ENCODE measurements around the gene ECT2L. TPM values are rescaled to one million over a fixed set of nuclear protein-coding genes. Genes with fewer than 3 reads are reported as not detected.
A peak's percentile ranks its signal among the peaks of the same experiment; 100 is the strongest.

The ECT2L gene
- total RNA-seq, 1 experiment from 2014 or later = not detected

GRCh38 chr6:138882369-138883017, 86.6 kb downstream of the ECT2L start:
- no peak overlapping the region for H3K4me2 ChIP-seq (ENCODE audit: low read depth, low read length, poor library complexity, severe bottlenecking)
- H3K79me2 ChIP-seq (ENCODE audit: low read length) = no peaks in the 10 kb centered on the region
- H3K9ac ChIP-seq (ENCODE audit: low read length) = no peak overlapping the region
- H3K36me3 ChIP-seq (ENCODE audit: insufficient read depth, low read length) = no peaks in the 10 kb centered on the region
- no peak overlapping the region for H2AFZ ChIP-seq (ENCODE audit: low read length)
- DNase-seq = no peak
- H3K4me3 ChIP-seq (ENCODE audit: low read length) = no peak overlapping the region
- no peaks in the 10 kb centered on the region for H3K9me3 ChIP-seq (ENCODE audit: low read length)
- H3K9me2 ChIP-seq (replicated peaks; ENCODE audit: insufficient read depth, low read length) = no peaks in the 10 kb centered on the region
- 0 out of 2 replicates have a peak, but pooled peaks cover 2% of the 10 kb centered on the region for H4K20me1 ChIP-seq (ENCODE audit: insufficient read depth, low read depth, low read length)
- H3K27ac ChIP-seq (ENCODE audit: low read length) = no peak overlapping the region
- no peaks in the 10 kb centered on the region for H3K4me1 ChIP-seq (ENCODE audit: low read length)
- H3K27me3 ChIP-seq (ENCODE audit: low read length) = no peaks in the 10 kb centered on the region

- Histone ChIP-seq H3K9me2 (replicated peaks; ENCODE audit: insufficient read depth, low read length) (no peaks in the 10 kb centered on the region), H4K20me1 (ENCODE audit: insufficient read depth, low read depth, low read length) (no peaks in the 10 kb centered on the region), H3K9ac (ENCODE audit: low read length) (no peak overlapping the region), H3K9me3 (ENCODE audit: low read length) (no peaks in the 10 kb centered on the region), H3K4me1 (ENCODE audit: low read length) (no peaks in the 10 kb centered on the region), H3K4me3 (ENCODE audit: low read length) (no peak overlapping the region), H3K27me3 (ENCODE audit: low read length) (no peaks in the 10 kb centered on the region), H3K4me2 (ENCODE audit: low read depth, low read length, poor library complexity, severe bottlenecking) (no peak overlapping the region), H2AFZ (ENCODE audit: low read length) (no peak overlapping the region), H3K79me2 (ENCODE audit: low read length) (no peaks in the 10 kb centered on the region), H3K27ac (ENCODE audit: low read length) (no peak overlapping the region), H3K36me3 (ENCODE audit: insufficient read depth, low read length) (no peaks in the 10 kb centered on the region)
- peak; percentile 26 for DNase-seq
Measured at GRCh38 chr6:138885156-138885819, 89.4 kb downstream of the ECT2L start.

GRCh38 chr6:138891255-138891986, 95.5 kb downstream of the ECT2L start:
- H2AFZ ChIP-seq (ENCODE audit: low read length) = no peak overlapping the region
- no peak overlapping the region for H3K4me2 ChIP-seq (ENCODE audit: low read depth, low read length, poor library complexity, severe bottlenecking)
- H3K4me3 ChIP-seq (ENCODE audit: low read length) = no peak overlapping the region
- no peak for DNase-seq
- no peak overlapping the region for H3K9ac ChIP-seq (ENCODE audit: low read length)
- H3K79me2 ChIP-seq (ENCODE audit: low read length) = no peaks in the 10 kb centered on the region
- H3K9me2 ChIP-seq (replicated peaks; ENCODE audit: insufficient read depth, low read length) = no peaks in the 10 kb centered on the region
- H3K9me3 ChIP-seq (ENCODE audit: low read length) = no peaks in the 10 kb centered on the region
- H4K20me1 ChIP-seq (ENCODE audit: insufficient read depth, low read depth, low read length) = no peaks in the 10 kb centered on the region
- H3K36me3 ChIP-seq (ENCODE audit: insufficient read depth, low read length) = no peaks in the 10 kb centered on the region
- no peaks in the 10 kb centered on the region for H3K4me1 ChIP-seq (ENCODE audit: low read length)
- H3K27me3 ChIP-seq (ENCODE audit: low read length) = no peaks in the 10 kb centered on the region
- no peak overlapping the region for H3K27ac ChIP-seq (ENCODE audit: low read length)

DNA sequence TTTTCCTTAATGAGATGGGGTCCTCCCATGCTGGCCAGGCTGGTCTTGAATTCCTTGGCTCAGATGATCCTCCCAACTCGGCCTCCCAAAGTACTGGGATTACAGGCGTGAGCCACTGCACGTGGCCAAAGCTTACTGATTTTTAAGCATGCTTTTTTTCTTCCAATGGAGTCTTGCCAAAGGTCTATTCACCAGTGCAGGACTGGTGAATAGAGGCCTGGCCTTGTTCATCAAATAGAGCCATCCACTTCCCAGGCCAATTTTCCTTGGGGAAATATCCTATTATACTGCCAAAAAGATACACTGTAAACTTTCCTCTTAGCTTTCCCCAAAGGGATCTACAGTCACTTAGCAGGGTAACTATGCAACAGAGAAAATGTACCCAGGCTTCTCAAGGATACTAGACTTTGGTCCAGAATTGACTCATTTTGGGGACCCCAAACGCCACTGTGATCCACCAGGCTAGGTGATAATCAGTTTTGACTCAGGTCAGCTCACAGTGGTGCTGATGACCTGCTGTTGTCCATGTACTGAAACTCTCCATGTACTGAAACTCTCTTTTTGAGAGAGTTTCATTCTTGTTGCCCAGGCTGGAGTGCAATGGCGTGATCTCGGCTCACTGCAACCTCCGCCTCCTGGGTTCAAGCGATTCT, 100.3 kb downstream of the ECT2L start:
- Histone ChIP-seq H3K27ac (ENCODE audit: low read length) (no peak overlapping the region), H3K9me2 (replicated peaks; ENCODE audit: insufficient read depth, low read length) (no peaks in the 10 kb centered on the region), H3K4me3 (ENCODE audit: low read length) (no peak overlapping the region), H3K36me3 (ENCODE audit: insufficient read depth, low read length) (peaks cover 17% of the 10 kb centered on the region), H4K20me1 (ENCODE audit: insufficient read depth, low read depth, low read length) (no peaks in the 10 kb centered on the region), H3K9ac (ENCODE audit: low read length) (no peak overlapping the region), H3K4me1 (ENCODE audit: low read length) (no peaks in the 10 kb centered on the region), H3K4me2 (ENCODE audit: low read depth, low read length, poor library complexity, severe bottlenecking) (no peak overlapping the region), H3K9me3 (ENCODE audit: low read length) (no peaks in the 10 kb centered on the region), H3K79me2 (ENCODE audit: low read length) (no peaks in the 10 kb centered on the region), H2AFZ (ENCODE audit: low read length) (no peak overlapping the region), H3K27me3 (ENCODE audit: low read length) (no peaks in the 10 kb centered on the region)
- DNase-seq = no peak

DNA sequence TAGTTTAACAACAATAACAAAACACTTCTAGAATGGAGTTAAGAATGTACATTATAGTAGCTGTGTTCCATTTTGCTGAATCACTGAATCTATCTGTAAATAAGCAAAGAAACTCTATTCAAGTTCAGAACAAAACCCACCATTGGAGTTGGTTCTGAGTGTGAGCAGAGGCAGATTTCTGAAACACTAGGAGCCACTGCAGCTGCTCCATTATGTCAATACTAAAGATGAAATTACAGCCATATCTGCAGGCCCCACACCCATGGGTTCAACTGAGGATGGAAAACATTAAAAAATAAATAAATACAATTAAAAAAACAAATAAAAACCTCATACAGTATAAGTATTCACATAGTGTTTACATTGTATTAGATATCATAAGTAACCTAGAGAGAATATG, 101.1 kb downstream of the ECT2L start:
- no peaks in the 10 kb centered on the region for H3K9me3 ChIP-seq (ENCODE audit: low read length)
- no peak overlapping the region for H3K9ac ChIP-seq (ENCODE audit: low read length)
- H3K4me1 ChIP-seq (ENCODE audit: low read length) = no peaks in the 10 kb centered on the region
- H3K4me3 ChIP-seq (ENCODE audit: low read length) = no peak overlapping the region
- H3K79me2 ChIP-seq (ENCODE audit: low read length) = no peaks in the 10 kb centered on the region
- H3K27ac ChIP-seq (ENCODE audit: low read length) = no peak overlapping the region
- H3K9me2 ChIP-seq (replicated peaks; ENCODE audit: insufficient read depth, low read length) = no peaks in the 10 kb centered on the region
- no peak overlapping the region for H2AFZ ChIP-seq (ENCODE audit: low read length)
- H3K4me2 ChIP-seq (ENCODE audit: low read depth, low read length, poor library complexity, severe bottlenecking) = no peak overlapping the region
- no peaks in the 10 kb centered on the region for H4K20me1 ChIP-seq (ENCODE audit: insufficient read depth, low read depth, low read length)
- no peaks in the 10 kb centered on the region for H3K27me3 ChIP-seq (ENCODE audit: low read length)
- H3K36me3 ChIP-seq (ENCODE audit: insufficient read depth, low read length) = peaks cover 24% of the 10 kb centered on the region
- DNase-seq = no peak

DNA sequence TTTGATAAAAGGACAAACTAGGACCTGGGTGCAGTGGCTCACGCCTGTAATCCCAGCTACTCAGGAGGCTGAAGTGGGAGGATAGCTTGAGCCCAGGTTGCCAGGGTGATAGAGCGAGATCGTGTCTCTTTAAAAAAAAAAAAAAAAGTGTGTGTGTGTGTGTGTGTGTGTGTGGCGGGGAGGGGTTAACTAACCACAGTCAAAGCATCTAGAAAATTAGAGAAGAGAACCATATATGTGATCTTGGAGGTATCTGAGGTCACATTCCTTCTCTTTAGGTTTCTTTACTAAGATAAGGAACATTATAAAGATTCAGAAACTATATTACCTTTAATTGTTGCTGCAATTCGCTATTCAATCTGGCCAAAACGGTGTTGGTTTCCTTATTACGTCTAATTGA, 111.3 kb downstream of the ECT2L start:
- H3K4me1 ChIP-seq (ENCODE audit: low read length) = peaks cover 10% of the 10 kb centered on the region
- no peak overlapping the region for H3K4me3 ChIP-seq (ENCODE audit: low read length)
- no peaks in the 10 kb centered on the region for H3K9me3 ChIP-seq (ENCODE audit: low read length)
- no peaks in the 10 kb centered on the region for H3K27me3 ChIP-seq (ENCODE audit: low read length)
- no peak overlapping the region for H3K9ac ChIP-seq (ENCODE audit: low read length)
- no peaks in the 10 kb centered on the region for H3K79me2 ChIP-seq (ENCODE audit: low read length)
- H2AFZ ChIP-seq (ENCODE audit: low read length) = no peak overlapping the region
- no peak overlapping the region for H3K27ac ChIP-seq (ENCODE audit: low read length)
- no peak for DNase-seq
- peaks cover 53% of the 10 kb centered on the region for H3K36me3 ChIP-seq (ENCODE audit: insufficient read depth, low read length)
- no peaks in the 10 kb centered on the region for H3K9me2 ChIP-seq (replicated peaks; ENCODE audit: insufficient read depth, low read length)
- H3K4me2 ChIP-seq (ENCODE audit: low read depth, low read length, poor library complexity, severe bottlenecking) = no peak overlapping the region
- no peaks in the 10 kb centered on the region for H4K20me1 ChIP-seq (ENCODE audit: insufficient read depth, low read depth, low read length)

DNA sequence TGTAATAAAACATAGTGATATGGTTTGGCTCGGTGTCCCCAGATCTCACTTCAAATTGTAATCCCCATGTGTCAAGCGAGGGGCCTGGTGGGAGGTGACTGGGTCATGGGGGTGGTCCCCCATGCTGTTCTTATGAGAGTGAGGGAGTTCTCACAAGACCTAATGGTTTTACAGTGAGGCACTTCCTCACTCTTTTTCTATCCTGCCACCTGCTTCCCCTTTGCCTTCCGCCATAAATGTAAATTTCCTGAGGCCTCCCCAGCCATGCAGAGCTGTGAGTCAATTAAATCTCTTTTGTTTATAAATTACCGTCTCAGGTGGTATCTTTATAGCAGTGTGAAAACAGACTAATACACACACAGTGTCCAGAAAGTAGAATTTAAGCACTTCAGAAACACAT, 113.6 kb downstream of the ECT2L start:
- Histone ChIP-seq H3K79me2 (ENCODE audit: low read length) (no peaks in the 10 kb centered on the region), H3K4me1 (ENCODE audit: low read length) (peaks cover 10% of the 10 kb centered on the region), H3K36me3 (ENCODE audit: insufficient read depth, low read length) (peaks cover 55% of the 10 kb centered on the region), H3K9me2 (replicated peaks; ENCODE audit: insufficient read depth, low read length) (no peaks in the 10 kb centered on the region), H2AFZ (ENCODE audit: low read length) (no peak overlapping the region), H3K4me3 (ENCODE audit: low read length) (no peak overlapping the region), H3K4me2 (ENCODE audit: low read depth, low read length, poor library complexity, severe bottlenecking) (peak overlapping the region; percentile 10), H3K9me3 (ENCODE audit: low read length) (no peaks in the 10 kb centered on the region), H3K27me3 (ENCODE audit: low read length) (no peaks in the 10 kb centered on the region), H3K9ac (ENCODE audit: low read length) (no peak overlapping the region), H4K20me1 (ENCODE audit: insufficient read depth, low read depth, low read length) (no peaks in the 10 kb centered on the region), H3K27ac (ENCODE audit: low read length) (peak overlapping the region; percentile 6; the same call in 1 of the 2 replicates)
- peak; percentile 53 for DNase-seq

- Histone ChIP-seq H3K27ac (ENCODE audit: low read length) (peak overlapping the region; percentile 6; the same call in 1 of the 2 replicates), H3K36me3 (ENCODE audit: insufficient read depth, low read length) (peaks cover 58% of the 10 kb centered on the region)
Measured at GRCh38 chr6:138909975-138910374, 114.1 kb downstream of the ECT2L start.

More at GRCh38 chr6:138909975-138910374, 114.1 kb downstream of the ECT2L start:
- no peak overlapping the region for H3K9ac ChIP-seq (ENCODE audit: low read length)
- no peaks in the 10 kb centered on the region for H3K9me3 ChIP-seq (ENCODE audit: low read length)
- H3K4me3 ChIP-seq (ENCODE audit: low read length) = no peak overlapping the region
- peak overlapping the region; percentile 10 for H3K4me2 ChIP-seq (ENCODE audit: low read depth, low read length, poor library complexity, severe bottlenecking)
- no peaks in the 10 kb centered on the region for H4K20me1 ChIP-seq (ENCODE audit: insufficient read depth, low read depth, low read length)
- H3K79me2 ChIP-seq (ENCODE audit: low read length) = no peaks in the 10 kb centered on the region
- no peak overlapping the region for H2AFZ ChIP-seq (ENCODE audit: low read length)
- no peaks in the 10 kb centered on the region for H3K9me2 ChIP-seq (replicated peaks; ENCODE audit: insufficient read depth, low read length)
- H3K27me3 ChIP-seq (ENCODE audit: low read length) = no peaks in the 10 kb centered on the region
- H3K4me1 ChIP-seq (ENCODE audit: low read length) = peaks cover 10% of the 10 kb centered on the region
- no peak for DNase-seq
